NT2/D1 (cell line): ENCODE results near the gene CAMK2N2.

ENCODE experiments used
- DNase-seq: peaks from one replicate; pipeline ENCODE4 v3.0.0-alpha.2; 2011; ENCODE audit warnings: low read depth, low spot score
- H3K27me3 ChIP-seq: 2 replicates; pipeline ENCODE4 v1.6.0; 2011; ENCODE audit warnings: mild to moderate bottlenecking; ENCODE audit not compliant: insufficient read length, insufficient read depth
- H3K36me3 ChIP-seq: 2 replicates; pipeline ENCODE4 v1.6.1; 2011; ENCODE audit warnings: mild to moderate bottlenecking, low read length, mixed read lengths; ENCODE audit not compliant: insufficient read depth, insufficient read length
- H3K4me1 ChIP-seq: 2 replicates; pipeline ENCODE4 v1.5.1; 2011; ENCODE audit not compliant: insufficient read depth, insufficient read length
- H3K4me3 ChIP-seq: 2 replicates; pipeline ENCODE4 v1.5.1; 2011; ENCODE audit warnings: low read depth; ENCODE audit not compliant: insufficient read length
- H3K9ac ChIP-seq: 2 replicates; pipeline ENCODE4 v1.6.0; 2011; ENCODE audit warnings: low read depth; ENCODE audit not compliant: insufficient read length
- H3K9me3 ChIP-seq: 2 replicates; pipeline ENCODE4 v1.5.1; 2011; ENCODE audit warnings: mild to moderate bottlenecking, low read length; ENCODE audit not compliant: insufficient read depth
- SUZ12 ChIP-seq: IDR thresholded peaks from 2 replicates; pipeline ENCODE4 v1.6.1; 2011; ENCODE audit not compliant: insufficient read length, insufficient read depth; ENCODE audit errors: extremely low read depth
- YY1 ChIP-seq: IDR thresholded peaks from 2 replicates; pipeline ENCODE4 v1.6.1; 2011; ENCODE audit not compliant: insufficient read length, insufficient read depth
- ZNF274 ChIP-seq: IDR thresholded peaks from 2 replicates; pipeline ENCODE4 v1.6.1; 2011; ENCODE audit warnings: mild to moderate bottlenecking, low read depth, low read length

CAMK2N2 gene

GRCh38 chr3:184237807-184238206 lies 23.5 kb downstream of the CAMK2N2 start:
- no peak for DNase-seq
- Histone ChIP-seq H3K4me1 (no peaks in the 10 kb centered on the region), H3K4me3 (no peak overlapping the region), H3K9me3 (no peaks in the 10 kb centered on the region), H3K9ac (no peak overlapping the region), H3K27me3 (peaks cover 15% of the 10 kb centered on the region), H3K36me3 (peaks cover 17% of the 10 kb centered on the region)
- TF ChIP-seq ZNF274: no peak
- no peak for TF ChIP-seq SUZ12
- TF ChIP-seq YY1: no peak

- no peak for DNase-seq
- peaks cover 11% of the 10 kb centered on the region for H3K36me3 ChIP-seq
- peaks cover 21% of the 10 kb centered on the region for H3K27me3 ChIP-seq
- H3K9me3 ChIP-seq: no peaks in the 10 kb centered on the region
- no peak for TF ChIP-seq ZNF274
- TF ChIP-seq SUZ12: no peak
- no peak for TF ChIP-seq YY1
- no peak overlapping the region for H3K4me3 ChIP-seq
- no peak overlapping the region for H3K9ac ChIP-seq
- no peaks in the 10 kb centered on the region for H3K4me1 ChIP-seq
Measured at GRCh38 chr3:184237211-184237610, 24.1 kb downstream of the CAMK2N2 start.

- H3K36me3 ChIP-seq: peaks cover 6% of the 10 kb centered on the region
- no peaks in the 10 kb centered on the region for H3K9me3 ChIP-seq
- DNase-seq: no peak
- no peak for TF ChIP-seq ZNF274
- no peak for TF ChIP-seq SUZ12
- no peak for TF ChIP-seq YY1
- peaks cover 26% of the 10 kb centered on the region for H3K27me3 ChIP-seq
- no peaks in the 10 kb centered on the region for H3K4me1 ChIP-seq
- no peak overlapping the region for H3K9ac ChIP-seq
- H3K4me3 ChIP-seq: no peak overlapping the region
Measured at GRCh38 chr3:184236636-184237035, 24.7 kb downstream of the CAMK2N2 start.

GRCh38 chr3:184236033-184236410 lies 25.3 kb downstream of the CAMK2N2 start:
- H3K9ac ChIP-seq: no peak overlapping the region
- H3K4me1 ChIP-seq: peaks cover 2% of the 10 kb centered on the region
- peaks cover 32% of the 10 kb centered on the region for H3K27me3 ChIP-seq
- H3K9me3 ChIP-seq: no peaks in the 10 kb centered on the region
- TF ChIP-seq YY1: no peak
- H3K4me3 ChIP-seq: no peak overlapping the region
- H3K36me3 ChIP-seq: no peaks in the 10 kb centered on the region
- no peak for DNase-seq

- no peak for TF ChIP-seq SUZ12
- no peak for TF ChIP-seq ZNF274
- TF ChIP-seq YY1: no peak
Measured at GRCh38 chr3:184235381-184236032, 25.8 kb downstream of the CAMK2N2 start.

DNA sequence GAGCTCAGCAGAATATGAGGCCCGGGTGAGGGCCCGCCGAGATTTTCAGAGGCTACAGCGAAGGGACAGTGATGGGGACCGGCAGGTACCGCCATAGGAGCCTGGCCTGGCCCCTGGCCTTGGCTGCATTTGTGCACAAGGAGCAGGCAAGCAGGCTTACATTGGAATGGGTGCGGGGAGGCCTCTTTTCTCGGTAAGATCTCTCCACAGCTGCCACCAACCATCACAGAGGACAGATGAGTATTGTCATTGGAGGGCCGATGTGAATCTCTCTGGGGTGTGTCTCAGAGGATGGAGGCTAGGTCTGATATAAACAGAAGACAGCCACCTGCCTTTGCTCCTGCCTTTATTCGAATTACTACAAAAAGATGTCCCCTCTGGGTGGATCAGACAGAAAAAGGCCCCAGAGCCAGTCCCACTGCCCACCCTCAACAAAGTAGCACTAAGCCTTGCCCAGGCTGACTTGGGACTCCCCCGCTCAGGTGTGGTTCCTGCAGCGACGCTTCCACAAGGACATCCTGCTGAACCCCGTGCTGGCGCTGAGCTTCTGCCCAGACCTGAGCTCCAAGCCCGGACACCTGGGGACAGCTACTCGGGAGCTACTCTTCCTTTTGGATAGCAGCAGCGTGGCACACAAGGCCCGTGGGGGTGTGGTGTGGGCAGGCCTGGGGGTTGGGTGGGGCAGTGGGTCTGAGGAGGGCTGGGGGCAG lies 26.5 kb downstream of the CAMK2N2 start:
- no peaks in the 10 kb centered on the region for H3K36me3 ChIP-seq
- no peaks in the 10 kb centered on the region for H3K9me3 ChIP-seq
- no peak overlapping the region for H3K9ac ChIP-seq
- DNase-seq: no peak
- TF ChIP-seq YY1: no peak
- TF ChIP-seq SUZ12: no peak
- TF ChIP-seq ZNF274: no peak
- peaks cover 44% of the 10 kb centered on the region for H3K27me3 ChIP-seq
- H3K4me3 ChIP-seq: no peak overlapping the region
- peaks cover 6% of the 10 kb centered on the region for H3K4me1 ChIP-seq

More at GRCh38 chr3:184235381-184236032, 25.8 kb downstream of the CAMK2N2 start:
- Histone ChIP-seq H3K9ac (no peak overlapping the region), H3K4me1 (peaks cover 6% of the 10 kb centered on the region), H3K4me3 (no peak overlapping the region), H3K36me3 (no peaks in the 10 kb centered on the region), H3K9me3 (no peaks in the 10 kb centered on the region), H3K27me3 (peaks cover 38% of the 10 kb centered on the region)
- no peak for DNase-seq

DNA sequence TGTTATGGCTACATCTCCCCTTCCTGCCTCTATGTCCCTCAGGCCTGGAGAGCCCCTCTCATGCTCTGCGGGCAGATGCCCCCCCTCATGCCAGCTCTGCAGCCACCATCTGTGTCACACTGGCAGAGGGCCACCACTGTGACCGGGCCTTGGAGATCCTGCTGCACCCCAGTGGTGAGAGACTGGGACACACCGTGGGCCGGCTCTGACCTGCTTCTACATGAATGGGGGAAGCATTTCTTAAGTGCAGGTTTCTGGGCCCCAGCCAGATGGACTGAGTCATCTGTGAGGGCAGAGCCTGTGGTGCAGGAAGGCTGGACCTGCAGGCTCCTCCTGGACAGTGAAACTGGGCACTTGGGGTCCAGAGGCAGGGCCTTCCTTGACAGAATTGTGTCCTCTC lies 27.1 kb downstream of the CAMK2N2 start:
- peaks cover 50% of the 10 kb centered on the region for H3K27me3 ChIP-seq
- DNase-seq: no peak
- H3K36me3 ChIP-seq: no peaks in the 10 kb centered on the region
- peaks cover 6% of the 10 kb centered on the region for H3K4me1 ChIP-seq
- TF ChIP-seq SUZ12 (no peak), YY1 (no peak), ZNF274 (no peak)
- H3K9me3 ChIP-seq: no peaks in the 10 kb centered on the region
- H3K9ac ChIP-seq: no peak overlapping the region
- no peak overlapping the region for H3K4me3 ChIP-seq
